SK-N-DZ (cell line): ENCODE measurements around the gene FCHO2.

Experiments used
- DNase-seq: peaks from one replicate; pipeline ENCODE4 v3.0.0-alpha.2; 2015; ENCODE audit warnings: low spot score

Gene FCHO2

DNA sequence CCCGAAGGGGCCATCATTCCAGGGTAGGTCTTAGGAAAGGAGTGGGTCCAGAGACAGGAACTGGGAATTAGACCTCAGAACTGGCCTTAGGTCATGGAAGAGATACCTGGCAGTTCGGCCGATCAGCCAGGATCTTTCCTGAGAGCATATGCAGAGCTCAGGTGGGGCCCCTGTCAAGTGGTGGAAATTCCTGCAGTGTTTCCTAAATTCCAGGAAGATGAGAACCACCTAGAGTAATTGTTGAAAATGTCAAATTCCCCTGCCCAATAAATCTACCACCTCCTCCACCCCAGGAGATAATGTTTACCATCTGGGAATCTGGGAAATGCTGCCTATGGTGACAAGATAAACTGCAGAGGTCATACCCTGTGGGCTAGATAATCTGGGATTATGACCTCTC lies 179.2 kb downstream of the FCHO2 start:
- no peak for DNase-seq

- DNase-seq, result peak; percentile 31
Observed at GRCh38 chr5:73135429-73136054, 179.7 kb downstream of the FCHO2 start.

GRCh38 chr5:73136055-73136562 lies 180.3 kb downstream of the FCHO2 start:
- no peak for DNase-seq

DNA sequence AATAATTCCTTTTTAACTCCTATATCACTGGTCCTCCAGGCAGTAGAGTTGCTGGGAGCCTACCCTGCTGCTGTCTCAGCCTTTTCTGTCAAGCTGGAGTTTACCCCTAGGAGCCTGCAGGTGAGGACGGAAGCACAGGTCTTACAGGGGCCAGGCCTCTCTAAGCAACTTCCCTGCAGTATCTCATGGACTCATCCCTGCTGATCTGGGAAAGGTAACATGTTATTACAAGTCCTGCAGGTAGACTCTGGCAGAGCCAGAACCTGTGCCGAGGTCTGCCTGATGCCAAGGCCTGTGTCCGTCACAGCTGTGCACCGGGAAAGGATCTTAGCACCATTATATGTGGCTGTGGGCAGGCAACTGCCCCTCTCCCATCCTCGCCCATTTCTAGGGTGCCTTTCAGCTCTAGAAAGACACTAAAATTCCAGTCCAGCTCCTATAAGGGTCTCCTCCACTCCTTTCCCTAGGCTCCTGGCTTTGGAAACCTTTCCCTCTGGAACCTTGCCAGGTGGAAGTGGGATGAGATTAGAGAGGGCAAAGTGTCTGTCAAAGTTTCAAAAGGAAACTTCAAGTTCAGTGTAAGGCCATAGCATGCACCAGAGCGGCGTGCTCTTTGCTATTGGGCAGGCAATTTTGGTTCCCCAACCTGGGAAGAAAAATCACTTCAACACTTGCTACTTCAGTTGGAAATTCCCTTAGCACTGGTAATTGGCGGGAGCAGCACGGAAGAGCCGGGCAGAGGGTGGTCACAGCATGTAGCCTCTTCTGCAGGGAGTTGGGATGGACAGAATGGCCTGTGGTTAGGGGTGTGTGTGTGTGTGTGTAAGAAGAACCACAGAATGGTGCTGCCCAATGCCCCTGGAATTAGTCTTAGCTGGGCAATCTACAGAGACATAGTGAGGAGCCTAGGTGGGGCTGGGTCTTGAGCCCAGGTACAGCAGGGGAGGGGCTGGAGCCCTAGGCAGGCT lies 182.0 kb downstream of the FCHO2 start:
- no peak for DNase-seq

DNA sequence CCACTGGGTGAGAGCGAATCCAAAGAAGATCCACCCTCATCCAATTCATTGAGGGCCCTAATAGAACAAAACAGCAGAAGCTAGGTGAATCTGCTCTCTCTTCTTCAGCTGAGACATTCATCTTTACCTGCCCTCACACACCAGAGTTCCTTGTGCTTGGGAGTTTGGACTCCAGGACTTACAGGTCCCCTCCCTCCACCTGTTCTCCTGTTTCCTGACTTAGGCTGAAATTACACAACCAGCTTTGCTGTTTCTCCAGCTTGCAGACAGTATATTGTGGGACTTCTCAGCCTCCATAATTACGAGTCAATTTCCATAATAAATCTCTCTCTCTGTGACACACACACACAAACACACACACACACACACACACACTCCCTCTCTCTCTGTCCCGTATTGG lies 183.6 kb downstream of the FCHO2 start:
- DNase-seq, result no peak
